HepG2 (cell line): Measurements from ENCODE around the gene SMYD5. TPM values are rescaled to one million over a fixed set of nuclear protein-coding genes. Genes with fewer than 3 reads are reported as not detected.

Experiments
- ATF7-NPFF ChIP-seq: sonication (generic); formaldehyde crosslinking; IDR thresholded peaks from 2 replicates; pipeline ENCODE4 v1.8.1; 2023; ENCODE audit warnings: mild to moderate bottlenecking, low read depth, missing genetic modification reagents, moderate library complexity
- DDIT3 ChIP-seq: sonication (generic); formaldehyde crosslinking; IDR thresholded peaks from 2 replicates; pipeline ENCODE4 v1.4.0; 2020; ENCODE audit warnings: mild to moderate bottlenecking, missing genetic modification reagents
- GMEB2 ChIP-seq: IDR thresholded peaks from 2 replicates; pipeline ENCODE4 v1.6.1; 2016; ENCODE audit warnings: missing biosample characterization, missing genetic modification reagents, low read depth
- HNRNPK ChIP-seq: fragments of 200-400 bp; formaldehyde crosslinking; IDR thresholded peaks from 2 replicates; pipeline ENCODE4 v1.6.1; 2018; ENCODE audit warnings: low read length, low read depth, moderate library complexity, mild to moderate bottlenecking; ENCODE audit not compliant: poor library complexity, severe bottlenecking
- NFYB ChIP-seq: sonication (generic); formaldehyde crosslinking; IDR thresholded peaks from 2 replicates; pipeline ENCODE4 v1.4.0; 2020; ENCODE audit warnings: missing genetic modification reagents
- NR2F2 ChIP-seq: IDR thresholded peaks from 2 replicates; pipeline ENCODE4 v1.6.1; 2012; ENCODE audit warnings: low read depth, inconsistent platforms, borderline replicate concordance
- PPARG ChIP-seq: conservative IDR thresholded peaks from 2 replicates; pipeline ENCODE4 v1.6.1; 2016; ENCODE audit warnings: missing biosample characterization, missing genetic modification reagents
- SOX13 ChIP-seq, 3 experiments: fragments of 450-650 bp in 1 of 3; sonication (generic) in 1 of 3; formaldehyde crosslinking in 1 of 3; IDR thresholded peaks in 2 of 3; conservative IDR thresholded peaks in 1 of 3; 2 replicates each; pipeline versions ENCODE4 v1.5.0 to v1.6.1; 2016 to 2020; ENCODE audit warnings: antibody characterized with exemption in 1 of 3, mild to moderate bottlenecking in 1 of 3, missing compliant biosample characterization in 1 of 3, missing genetic modification reagents in 1 of 3, moderate library complexity in 1 of 3
- TAF1 ChIP-seq: sonication (generic); formaldehyde crosslinking; IDR thresholded peaks from 2 replicates; pipeline ENCODE4 v1.4.0; 2020; ENCODE audit warnings: missing genetic modification reagents
- ZFAT ChIP-seq: sonication (generic); formaldehyde crosslinking; conservative IDR thresholded peaks from 2 replicates; pipeline ENCODE4 v1.8.1; 2023; ENCODE audit warnings: missing genetic modification reagents, inconsistent platforms
- ZFYVE20 ChIP-seq: sonication (generic); formaldehyde crosslinking; IDR thresholded peaks from 2 replicates; pipeline ENCODE4 v1.8.0; 2023; ENCODE audit warnings: low read depth, mild to moderate bottlenecking, moderate library complexity, missing genetic modification reagents, borderline replicate concordance
- ZNF337 ChIP-seq: sonication (generic); formaldehyde crosslinking; IDR thresholded peaks from 2 replicates; pipeline ENCODE4 v1.5.1; 2020; ENCODE audit warnings: missing genetic modification reagents, low read depth, mild to moderate bottlenecking, borderline replicate concordance
- ZNF383 ChIP-seq: sonication (generic); formaldehyde crosslinking; IDR thresholded peaks from 2 replicates; pipeline ENCODE4 v1.4.0; 2020; ENCODE audit warnings: missing genetic modification reagents, mild to moderate bottlenecking, borderline replicate concordance
- ZNF567 ChIP-seq: sonication (generic); formaldehyde crosslinking; IDR thresholded peaks from 2 replicates; pipeline ENCODE4 v1.8.1; 2023; ENCODE audit warnings: mild to moderate bottlenecking, missing genetic modification reagents, borderline replicate concordance
- ZNF75D ChIP-seq: sonication (generic); formaldehyde crosslinking; IDR thresholded peaks from 2 replicates; pipeline ENCODE4 v1.8.1; 2023; ENCODE audit warnings: missing genetic modification reagents, mild to moderate bottlenecking, borderline replicate concordance
- ZNF761 ChIP-seq: sonication (generic); formaldehyde crosslinking; conservative IDR thresholded peaks from 2 replicates; pipeline ENCODE4 v1.4.0; 2020; ENCODE audit warnings: mild to moderate bottlenecking, missing genetic modification reagents
- ZNF800 ChIP-seq: sonication (generic); formaldehyde crosslinking; IDR thresholded peaks from 2 replicates; pipeline ENCODE4 v1.4.0; 2020; ENCODE audit warnings: missing genetic modification reagents
- polyA plus RNA-seq, 8 experiments: library from polyadenylated mRNA; depleted of rRNA in 3 of 8; stranded (reverse) in 7 of 8; unstranded in 1 of 8; fragments of >200 nt; fragmentation: Illumina TruSeq in 4 of 8; extraction: Trizol in 4 of 8; gene quantifications; 2 replicates each; pipeline versions ENCODE4 v1.2.1 to v1.2.3, GENCODE V29; 2011 to 2016; ENCODE audit warnings: low read depth in 4 of 8, missing spikeins in 1 of 8, mixed read lengths in 1 of 8; ENCODE audit not compliant: insufficient read depth in 1 of 8
- total RNA-seq, 5 experiments: library from RNA; depleted of rRNA; stranded (reverse); fragments of >200 nt; fragmentation: Illumina TruSeq; extraction: Trizol; gene quantifications; 2 replicates each; pipeline ENCODE4 v1.2.3, GENCODE V29; 2016; ENCODE audit warnings: low read depth in 1 of 5
- TF ChIP-seq, protein P1 (sequence below): sonication (generic); formaldehyde crosslinking; IDR thresholded peaks from 2 replicates; pipeline ENCODE4 v1.9.0; 2022; ENCODE audit warnings: missing genetic modification reagents, mild to moderate bottlenecking, borderline replicate concordance
- TF ChIP-seq, protein P2 (sequence below): sonication (generic); formaldehyde crosslinking; IDR thresholded peaks from 2 replicates; pipeline ENCODE4 v1.4.0; 2020; ENCODE audit warnings: missing genetic modification reagents
- TF ChIP-seq, protein P3 (sequence below): sonication (generic); formaldehyde crosslinking; IDR thresholded peaks from 2 replicates; pipeline ENCODE4 v1.9.0; 2021; ENCODE audit warnings: missing genetic modification reagents, borderline replicate concordance

Gene SMYD5
- total and polyA plus RNA-seq, 2 of the 13 experiments (the other 11 are each of a cell fraction or from before 2014, with no cell fraction given), result 55.8 to 70.4 TPM

DNA sequence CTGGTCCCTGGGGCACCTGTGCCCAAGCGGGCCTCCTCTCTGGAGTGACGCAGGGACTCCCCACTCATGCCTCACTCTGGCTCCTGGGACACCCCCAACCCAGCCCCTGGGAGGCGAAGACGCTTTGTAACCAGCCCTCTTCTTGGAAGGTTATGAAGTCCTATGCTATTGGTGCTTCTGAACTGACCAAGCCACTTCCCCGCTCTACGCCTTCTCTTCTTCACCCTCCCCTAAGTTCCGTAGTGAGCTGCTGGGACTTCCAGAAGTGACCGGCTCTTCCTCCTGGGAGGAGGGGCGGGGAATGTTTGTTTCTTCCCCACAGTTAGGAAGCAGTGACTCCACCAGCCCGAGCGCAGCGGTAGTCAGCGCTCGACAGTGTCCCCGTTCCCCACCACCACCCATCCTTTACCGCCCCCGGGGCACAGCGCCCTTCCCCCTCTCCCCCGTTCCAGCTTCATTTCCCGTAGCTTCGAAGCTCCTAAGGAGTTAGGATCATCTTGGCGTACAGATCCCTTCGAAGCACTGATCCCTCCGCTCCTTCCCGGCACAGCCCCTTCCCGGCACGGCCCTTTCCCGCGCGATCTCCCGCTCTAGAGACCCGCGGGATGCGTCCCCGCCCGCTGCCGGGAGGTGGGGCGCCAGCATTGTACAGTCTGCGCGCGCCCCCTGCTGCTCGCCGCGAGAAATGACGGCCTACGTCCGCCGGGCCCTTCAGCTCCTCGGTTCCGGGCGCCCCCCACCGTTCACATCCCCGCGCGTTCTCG lies 37.0 kb upstream of the SMYD5 start (continued):
- TF ChIP-seq HNRNPK, result peak; percentile 37
- no peak for TF ChIP-seq DDIT3
- TF ChIP-seq SOX13 (IDR thresholded peaks at IDR 0.05), result no peak
- TF ChIP-seq SOX13 (CRISPR knock-in tag; conservative IDR thresholded peaks at IDR 0.05 in 1 of 2, IDR thresholded peaks at IDR 0.05 in 1 of 2), result peak in 1 of 2 experiments; percentile 45; a peak in 1 of 4 replicates
- TF ChIP-seq ZNF75D (CRISPR knock-in tag), result no peak
- TF ChIP-seq ZFYVE20 (CRISPR knock-in tag), result no peak
- TF ChIP-seq, protein P1, sequence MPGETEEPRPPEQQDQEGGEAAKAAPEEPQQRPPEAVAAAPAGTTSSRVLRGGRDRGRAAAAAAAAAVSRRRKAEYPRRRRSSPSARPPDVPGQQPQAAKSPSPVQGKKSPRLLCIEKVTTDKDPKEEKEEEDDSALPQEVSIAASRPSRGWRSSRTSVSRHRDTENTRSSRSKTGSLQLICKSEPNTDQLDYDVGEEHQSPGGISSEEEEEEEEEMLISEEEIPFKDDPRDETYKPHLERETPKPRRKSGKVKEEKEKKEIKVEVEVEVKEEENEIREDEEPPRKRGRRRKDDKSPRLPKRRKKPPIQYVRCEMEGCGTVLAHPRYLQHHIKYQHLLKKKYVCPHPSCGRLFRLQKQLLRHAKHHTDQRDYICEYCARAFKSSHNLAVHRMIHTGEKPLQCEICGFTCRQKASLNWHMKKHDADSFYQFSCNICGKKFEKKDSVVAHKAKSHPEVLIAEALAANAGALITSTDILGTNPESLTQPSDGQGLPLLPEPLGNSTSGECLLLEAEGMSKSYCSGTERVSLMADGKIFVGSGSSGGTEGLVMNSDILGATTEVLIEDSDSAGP, result peak; percentile 93
- TF ChIP-seq ZNF337 (CRISPR knock-in tag), result peak; percentile 28; the same call in 1 of the 2 replicates
- TF ChIP-seq ZNF383, result no peak; the same call in 1 of the 2 replicates
- no peak; the same call in 1 of the 2 replicates for TF ChIP-seq NR2F2
- TF ChIP-seq PPARG, result 0 out of 2 replicates have a peak, but pooled peaks have one; percentile 18
- peak; percentile 82; the same call in 1 of the 2 replicates for TF ChIP-seq ZNF567 (CRISPR knock-in tag)
- no peak for TF ChIP-seq NFYB (CRISPR knock-in tag)
- no peak for TF ChIP-seq TAF1 (CRISPR knock-in tag)
- TF ChIP-seq, protein P2, sequence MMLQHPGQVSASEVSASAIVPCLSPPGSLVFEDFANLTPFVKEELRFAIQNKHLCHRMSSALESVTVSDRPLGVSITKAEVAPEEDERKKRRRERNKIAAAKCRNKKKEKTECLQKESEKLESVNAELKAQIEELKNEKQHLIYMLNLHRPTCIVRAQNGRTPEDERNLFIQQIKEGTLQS (CRISPR knock-in tag), result peak; percentile 34; the same call in 1 of the 2 replicates
- no peak for TF ChIP-seq ZFAT
- TF ChIP-seq ZNF800, result peak; percentile 93
- TF ChIP-seq ATF7-NPFF (CRISPR knock-in tag), result peak; percentile 72
- TF ChIP-seq, protein P3, sequence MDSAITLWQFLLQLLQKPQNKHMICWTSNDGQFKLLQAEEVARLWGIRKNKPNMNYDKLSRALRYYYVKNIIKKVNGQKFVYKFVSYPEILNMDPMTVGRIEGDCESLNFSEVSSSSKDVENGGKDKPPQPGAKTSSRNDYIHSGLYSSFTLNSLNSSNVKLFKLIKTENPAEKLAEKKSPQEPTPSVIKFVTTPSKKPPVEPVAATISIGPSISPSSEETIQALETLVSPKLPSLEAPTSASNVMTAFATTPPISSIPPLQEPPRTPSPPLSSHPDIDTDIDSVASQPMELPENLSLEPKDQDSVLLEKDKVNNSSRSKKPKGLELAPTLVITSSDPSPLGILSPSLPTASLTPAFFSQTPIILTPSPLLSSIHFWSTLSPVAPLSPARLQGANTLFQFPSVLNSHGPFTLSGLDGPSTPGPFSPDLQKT (CRISPR knock-in tag), result no peak
- peak; percentile 87 for TF ChIP-seq ZNF761
- no peak for TF ChIP-seq GMEB2 (CRISPR knock-in tag)
